GM21723 (cell line): ENCODE measurements around the gene E2F7.
A peak's percentile ranks its signal among the peaks of the same experiment; 100 is the strongest.
"Not testable (repeated sequence)": the region's sequence is repeated elsewhere in the genome, so short reads cannot be mapped to it uniquely, and the experiment has no call there.

ENCODE experiments used
- ATAC-seq: cut with Tn5 transposase; IDR thresholded peaks from one replicate; pipeline ENCODE4 v1.9.1; 2021; ENCODE audit warnings: mild to moderate bottlenecking, moderate library complexity; ENCODE audit not compliant: unreplicated experiment

The E2F7 gene

GRCh38 chr12:77065361-77066204 lies at the start of gene E2F7:
Gene E2F7, minus strand, starts transcription at chr12:77065569. Its CDS starts 934 bp downstream, at chr12:77064635.
- ATAC-seq: peak; percentile 74

GRCh38 chr12:77113971-77114370 lies 48.6 kb upstream of the E2F7 start:
- ATAC-seq: no peak

GRCh38 chr12:77108707-77109106 lies 43.3 kb upstream of the E2F7 start:
- no peak for ATAC-seq

- no peak for ATAC-seq
These were observed 41.8 kb upstream of the E2F7 start for GRCh38 chr12:77107121-77107520.

GRCh38 chr12:77104792-77105191 lies 39.4 kb upstream of the E2F7 start:
- no peak for ATAC-seq

GRCh38 chr12:77104286-77104685 lies 38.9 kb upstream of the E2F7 start:
- ATAC-seq: no peak

- no peak for ATAC-seq
These were observed 37.3 kb upstream of the E2F7 start for GRCh38 chr12:77102691-77103090.

GRCh38 chr12:77102123-77102522 lies 36.8 kb upstream of the E2F7 start:
- ATAC-seq: no peak

- ATAC-seq: no peak
These were observed 34.4 kb upstream of the E2F7 start for GRCh38 chr12:77099799-77100198.

GRCh38 chr12:77097846-77098245 lies 32.5 kb upstream of the E2F7 start:
- ATAC-seq: no peak

GRCh38 chr12:77092227-77092626 lies 26.9 kb upstream of the E2F7 start:
- not testable (repeated sequence) for ATAC-seq

- no peak for ATAC-seq
These were observed 24.4 kb upstream of the E2F7 start for GRCh38 chr12:77089686-77090220.

GRCh38 chr12:77087427-77087826 lies 22.1 kb upstream of the E2F7 start:
- ATAC-seq: no peak

- ATAC-seq: no peak
These were observed 16.7 kb upstream of the E2F7 start for GRCh38 chr12:77082021-77082420.

- no peak for ATAC-seq
These were observed 14.3 kb upstream of the E2F7 start for GRCh38 chr12:77079631-77080030.

GRCh38 chr12:77078231-77078630 lies 12.9 kb upstream of the E2F7 start:
- ATAC-seq: no peak

- no peak for ATAC-seq
These were observed 11.5 kb upstream of the E2F7 start for GRCh38 chr12:77076886-77077285.

- not testable (repeated sequence) for ATAC-seq
These were observed 8.5 kb upstream of the E2F7 start for GRCh38 chr12:77073894-77074293.

- no peak for ATAC-seq
These were observed 7.6 kb upstream of the E2F7 start for GRCh38 chr12:77072833-77073495.

GRCh38 chr12:77070800-77071449 lies 5.6 kb upstream of the E2F7 start:
- ATAC-seq: no peak

- peak; percentile 44 for ATAC-seq
These were observed 5.0 kb upstream of the E2F7 start for GRCh38 chr12:77070382-77070781.
